Measurements from ENCODE around the gene NAGK.
"Not testable (repeated sequence)": the region's sequence is repeated elsewhere in the genome, so short reads cannot be mapped to it uniquely, and the experiment has no call there.

DNA sequence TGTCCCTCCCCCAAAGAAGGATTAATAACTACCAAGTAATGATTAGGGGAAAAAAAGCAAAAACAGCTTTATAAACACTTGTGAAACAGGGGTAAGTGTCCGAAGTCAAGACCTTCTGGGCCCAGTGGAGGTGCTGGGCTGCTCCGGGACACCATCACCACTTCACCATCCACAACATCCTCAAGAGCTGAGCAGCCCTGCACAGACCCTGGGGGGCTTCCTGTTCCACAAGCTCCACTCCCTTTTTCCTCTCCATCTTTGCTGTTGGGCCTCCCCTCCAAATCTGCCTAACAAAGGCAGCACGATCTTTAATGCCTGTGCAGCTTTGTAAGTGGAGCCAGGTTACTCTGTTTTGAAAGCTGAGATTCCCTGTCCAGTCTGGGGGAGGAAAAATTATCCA lies 14.8 kb downstream of the NAGK start:
- TF ChIP-seq, protein P1, sequence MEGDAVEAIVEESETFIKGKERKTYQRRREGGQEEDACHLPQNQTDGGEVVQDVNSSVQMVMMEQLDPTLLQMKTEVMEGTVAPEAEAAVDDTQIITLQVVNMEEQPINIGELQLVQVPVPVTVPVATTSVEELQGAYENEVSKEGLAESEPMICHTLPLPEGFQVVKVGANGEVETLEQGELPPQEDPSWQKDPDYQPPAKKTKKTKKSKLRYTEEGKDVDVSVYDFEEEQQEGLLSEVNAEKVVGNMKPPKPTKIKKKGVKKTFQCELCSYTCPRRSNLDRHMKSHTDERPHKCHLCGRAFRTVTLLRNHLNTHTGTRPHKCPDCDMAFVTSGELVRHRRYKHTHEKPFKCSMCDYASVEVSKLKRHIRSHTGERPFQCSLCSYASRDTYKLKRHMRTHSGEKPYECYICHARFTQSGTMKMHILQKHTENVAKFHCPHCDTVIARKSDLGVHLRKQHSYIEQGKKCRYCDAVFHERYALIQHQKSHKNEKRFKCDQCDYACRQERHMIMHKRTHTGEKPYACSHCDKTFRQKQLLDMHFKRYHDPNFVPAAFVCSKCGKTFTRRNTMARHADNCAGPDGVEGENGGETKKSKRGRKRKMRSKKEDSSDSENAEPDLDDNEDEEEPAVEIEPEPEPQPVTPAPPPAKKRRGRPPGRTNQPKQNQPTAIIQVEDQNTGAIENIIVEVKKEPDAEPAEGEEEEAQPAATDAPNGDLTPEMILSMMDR (IDR thresholded peaks at IDR 0.05), result not testable (repeated sequence)
- TF ChIP-seq POLR2AphosphoS5, POLR2A (IDR thresholded peaks at IDR 0.05): not testable (repeated sequence)

Data from prostate gland (tissue), 2 donors.